ENCODE measurements around the gene MSANTD7. TPM values are rescaled to one million over a fixed set of nuclear protein-coding genes. Genes with fewer than 3 reads are reported as not detected.
A peak's percentile ranks its signal among the peaks of the same experiment; 100 is the strongest.

The MSANTD7 gene
- total and polyA plus RNA-seq, 8 donors = 2.1 to 6.4 (median 5.0) TPM

GRCh38 chr10:14837003-14837756, 926 bp upstream of the MSANTD7 start:
- no peaks in the 10 kb centered on the region for H3K27me3 ChIP-seq

GRCh38 chr10:14838582-14839304, 637 bp downstream of the MSANTD7 start:
- Histone ChIP-seq H3K27me3 (no peaks in the 10 kb centered on the region), H3K27ac (peak overlapping the region; percentile 91 to 98 (median 96)), H3K9me3 (no peaks in the 10 kb centered on the region), H3K36me3 (peaks cover 0 to 23% (median 7%) of the 10 kb centered on the region in 3 donors), H3K4me3 (peak overlapping the region; percentile 81 to 95 (median 90)), H3K4me1 (peaks cover 0 to 13% (median 6%) of the 10 kb centered on the region in 3 donors)
- FAIRE-seq (no peak), DNase-seq (peak in 4 of 6 donors; percentile 41 to 79 (median 57)), ATAC-seq (peak; percentile 14 to 38 (median 26))
- WGBS, 2 donors = 0% methylated on average over 59 to 60 of the region's 60 CpGs
- TF ChIP-seq CTCF (IDR thresholded peaks at IDR 0.05) = no peak
- intact Hi-C loops (cut with DNase I) = no loop called here

More at GRCh38 chr10:14837003-14837756, 926 bp upstream of the MSANTD7 start:
- FAIRE-seq (no peak), DNase-seq (no peak), ATAC-seq (peak in 2 of 4 donors; percentile 4 to 7)
- no peak for TF ChIP-seq CTCF (IDR thresholded peaks at IDR 0.05)
- intact Hi-C loops (cut with DNase I) = no loop called here
- Histone ChIP-seq H3K9me3 (no peaks in the 10 kb centered on the region), H3K4me3 (peak overlapping the region; percentile 49 to 95 (median 88)), H3K27ac (peak overlapping the region; percentile 91 to 98 (median 96)), H3K4me1 (peaks cover 0 to 13% (median 6%) of the 10 kb centered on the region in 3 donors), H3K36me3 (peaks cover 0 to 7% (median 0%) of the 10 kb centered on the region in 3 donors)
- 13 to 16% methylated on average over 14 of the region's 14 CpGs for whole genome bisulfite sequencing, 2 donors

- FAIRE-seq (no peak), DNase-seq (peak in 2 of 6 donors; percentile 18 to 19), ATAC-seq (no peak)
- Histone ChIP-seq H3K4me1 (peaks cover 0 to 13% (median 6%) of the 10 kb centered on the region in 3 donors), H3K27me3 (no peaks in the 10 kb centered on the region), H3K27ac (peak overlapping the region; percentile 91 to 98 (median 96)), H3K9me3 (no peaks in the 10 kb centered on the region), H3K4me3 (peak overlapping the region; percentile 81 to 95 (median 90)), H3K36me3 (peaks cover 0 to 28% (median 7%) of the 10 kb centered on the region in 3 donors)
- TF ChIP-seq CTCF (IDR thresholded peaks at IDR 0.05) = no peak
- WGBS, 2 donors = 4% methylated on average over 14 of the region's 14 CpGs
- intact Hi-C loops (cut with DNase I) = no loop called here
Observed at GRCh38 chr10:14839305-14839695, 1.2 kb downstream of the MSANTD7 start.

GRCh38 chr10:14840178-14840577, 2.1 kb downstream of the MSANTD7 start:
- no peaks in the 10 kb centered on the region for H3K9me3 ChIP-seq
- H3K27me3 ChIP-seq = no peaks in the 10 kb centered on the region
- intact Hi-C loops (cut with DNase I) = no loop called here
- 82 to 87% methylated on average over 2 of the region's 2 CpGs for WGBS, 2 donors
- DNase-seq (no peak), FAIRE-seq (no peak), ATAC-seq (no peak)
- TF ChIP-seq CTCF (IDR thresholded peaks at IDR 0.05) = no peak
- peaks cover 0 to 32% (median 7%) of the 10 kb centered on the region in 3 donors for H3K36me3 ChIP-seq
- H3K4me1 ChIP-seq = peaks cover 0 to 13% (median 6%) of the 10 kb centered on the region in 3 donors
- H3K4me3 ChIP-seq = no peak overlapping the region
- no peak overlapping the region for H3K27ac ChIP-seq
